Skin of body (tissue), 2 donors: Measurements from ENCODE around the gene TMSB15C. TPM values are rescaled to one million over a fixed set of nuclear protein-coding genes. Genes with fewer than 3 reads are reported as not detected.

Experiments used
- DNase-seq: peaks from one replicate; lab custom pipeline; 2025; lab: John Stamatoyannopoulos, UW
- total RNA-seq: library from RNA; depleted of rRNA; stranded (reverse); fragments of >200 nt; gene quantifications from one replicate; pipeline ENCODE4 v1.2.3, GENCODE V29; 2014

TMSB15C gene
- total RNA-seq, 1 donor from 2014 or later, result 7.6 TPM

GRCh38 chrX:104047171-104047570 lies 28.9 kb downstream of the TMSB15C start:
- no peak for DNase-seq

GRCh38 chrX:104045642-104046041 lies 30.4 kb downstream of the TMSB15C start:
- DNase-seq, result no peak

DNA sequence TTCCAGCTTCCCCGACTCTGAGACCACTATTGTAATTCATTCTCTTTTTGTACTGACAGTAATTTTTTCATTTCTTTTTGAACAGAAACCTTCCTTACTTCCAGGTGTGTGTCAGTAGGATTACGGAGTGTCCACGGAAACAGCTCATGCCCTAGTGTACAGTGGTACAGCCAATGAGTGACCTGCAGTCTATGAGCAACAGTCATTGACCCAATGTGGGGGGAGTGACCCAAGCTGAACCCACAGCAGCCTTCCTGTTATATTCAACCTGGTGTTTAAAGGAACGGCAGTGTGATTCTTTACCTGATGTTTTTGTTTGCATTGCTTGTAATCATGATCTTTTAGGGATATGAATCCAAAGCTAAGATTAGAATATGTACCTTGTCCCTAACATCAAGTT lies 35.0 kb downstream of the TMSB15C start:
- no peak for DNase-seq

- DNase-seq, result no peak
Observed at GRCh38 chrX:104039689-104040505, 36.1 kb downstream of the TMSB15C start, which contains the start of gene H2BW2. H2BW2 (plus strand) TSS chrX:104039956; CDS start chrX:104039995, 39 bp downstream.

Other genes starting within 250 kb of the TMSB15C start
- 4.8 TPM for gene RAB9B, start 244.0 kb downstream of the TMSB15C start, total RNA-seq
- gene TMSB15B, start 113.6 kb downstream of the TMSB15C start, total RNA-seq, result 5.3 TPM
- gene H2BW1, start 62.5 kb downstream of the TMSB15C start, total RNA-seq, result not detected
- gene H2BW2, start 36.3 kb downstream of the TMSB15C start, total RNA-seq, result not detected
- gene ZCCHC18, start 36.3 kb upstream of the TMSB15C start, total RNA-seq, result 0.79 TPM
- 12.7 TPM for gene SLC25A53, start 80.8 kb upstream of the TMSB15C start, total RNA-seq
- gene FAM199X, start 90.2 kb upstream of the TMSB15C start, total RNA-seq, result 18.2 TPM
- gene ESX1, start 178.7 kb upstream of the TMSB15C start, total RNA-seq, result not detected